PFSK-1 (cell line): ENCODE measurements around the gene MAP1LC3A.

Source experiments
- FOXP2 ChIP-seq: optimal IDR thresholded peaks from 2 replicates; pipeline ENCODE3; 2011; ENCODE audit warnings: borderline replicate concordance, control low read depth, inconsistent platforms; ENCODE audit not compliant: insufficient read depth; ENCODE audit errors: extremely low read length, extremely low read depth
- POLR2AphosphoS5 ChIP-seq: IDR thresholded peaks from 2 replicates; pipeline ENCODE4 v1.6.1; 2012; ENCODE audit warnings: low read depth, mild to moderate bottlenecking, control low read depth, low read length, moderate library complexity
- REST ChIP-seq, 2 experiments: IDR thresholded peaks; 2 replicates each; pipeline versions ENCODE4 v1.6.1 to v1.8.0; 2011 to 2012; ENCODE audit warnings: low read depth in 2 of 2, low read length in 2 of 2, control low read depth in 1 of 2, inconsistent platforms in 1 of 2, mild to moderate bottlenecking in 1 of 2, moderate library complexity in 1 of 2; ENCODE audit not compliant: insufficient read depth in 1 of 2
- SIN3A ChIP-seq: IDR thresholded peaks from 2 replicates; pipeline ENCODE4 v1.6.1; 2012; ENCODE audit warnings: mild to moderate bottlenecking, low read length, moderate library complexity, borderline replicate concordance; ENCODE audit not compliant: insufficient read depth
- TAF1 ChIP-seq: IDR thresholded peaks from 2 replicates; pipeline ENCODE4 v1.6.1; 2012; ENCODE audit warnings: low read length, control low read depth, borderline replicate concordance; ENCODE audit not compliant: insufficient read depth

DNA sequence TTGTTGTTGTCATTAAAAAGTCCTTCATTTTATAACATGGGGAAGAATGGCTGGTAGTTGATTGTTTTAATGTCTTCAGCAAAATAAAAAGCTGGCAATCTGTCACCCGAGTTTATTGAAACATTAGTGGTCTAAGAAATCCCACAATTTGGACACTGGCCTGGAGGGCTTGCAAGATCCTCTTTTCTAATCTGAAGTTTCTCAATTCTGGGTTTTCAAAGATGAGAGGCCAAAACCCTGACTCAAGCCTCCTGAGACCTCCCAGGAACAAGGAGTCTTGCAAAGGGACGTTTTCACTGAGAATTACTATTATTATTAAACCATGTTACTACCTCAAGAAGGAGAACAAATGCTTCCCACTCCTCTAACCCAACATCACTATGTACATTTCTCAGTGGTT, 19.5 kb downstream of the MAP1LC3A start:
- no peak for TF ChIP-seq POLR2AphosphoS5
- TF ChIP-seq SIN3A = no peak
- no peak for TF ChIP-seq TAF1
- no peak for TF ChIP-seq REST (IDR thresholded peaks at IDR 0.05; ENCODE audit: insufficient read depth in 1 of 2, low read depth in 2 of 2, low read length in 2 of 2)
- TF ChIP-seq FOXP2 = no peak
